ENCODE measurements around the gene SLC8A2.

GRCh38 chr19:47511681-47512080 lies 40.0 kb upstream of the SLC8A2 start:
- TF ChIP-seq FOXM1 (IDR thresholded peaks at IDR 0.05; ENCODE audit: borderline replicate concordance, low read depth) (no peak), RAD21 (IDR thresholded peaks at IDR 0.05; ENCODE audit: low read depth) (no peak), MAX (IDR thresholded peaks at IDR 0.05) (no peak)

Data from Ishikawa (cell line).